Glutamatergic neuron (in vitro differentiated cells): ENCODE data around the gene ALCAM. TPM values are rescaled to one million over a fixed set of nuclear protein-coding genes. Genes with fewer than 3 reads are reported as not detected.

Experiments
- DNase-seq: peaks from one replicate; pipeline ENCODE4 v3.0.0; 2022
- H3K27ac Mint-ChIP-seq: one replicate; pipeline ENCODE4 v1.8.0; 2020; ENCODE audit warnings: mild to moderate bottlenecking, mixed read lengths, inconsistent platforms; ENCODE audit not compliant: unreplicated experiment
- H3K27me3 Mint-ChIP-seq: one replicate; pipeline ENCODE4 v1.8.0; 2020; ENCODE audit warnings: mild to moderate bottlenecking, moderate library complexity, mixed read lengths, inconsistent platforms; ENCODE audit not compliant: unreplicated experiment
- H3K36me3 Mint-ChIP-seq: one replicate; pipeline ENCODE4 v1.8.0; 2020; ENCODE audit warnings: mild to moderate bottlenecking, mixed read lengths, inconsistent platforms; ENCODE audit not compliant: unreplicated experiment
- H3K4me1 Mint-ChIP-seq: one replicate; pipeline ENCODE4 v1.8.0; 2020; ENCODE audit warnings: mild to moderate bottlenecking, low read depth, mixed read lengths, inconsistent platforms; ENCODE audit not compliant: unreplicated experiment
- H3K4me3 Mint-ChIP-seq: one replicate; pipeline ENCODE4 v1.8.0; 2020; ENCODE audit warnings: mild to moderate bottlenecking, mixed read lengths, inconsistent platforms; ENCODE audit not compliant: unreplicated experiment
- H3K9me3 Mint-ChIP-seq: one replicate; pipeline ENCODE4 v1.8.0; 2020; ENCODE audit warnings: mild to moderate bottlenecking, moderate library complexity, mixed read lengths, inconsistent platforms; ENCODE audit not compliant: unreplicated experiment
- total RNA-seq: library from RNA; stranded (reverse); fragmentation: NEBNext Ultra II Directional; extraction: Animal tissue kit (Norgen Biotek cat#: 25700); gene quantifications from one replicate; pipeline ENCODE4 v1.2.1, GENCODE V29; 2021; ENCODE audit not compliant: unreplicated experiment
- TF ChIP-seq, protein P1 (sequence below): fragments of 200-600 bp; sonication (generic); IDR thresholded peaks from one replicate; pipeline ENCODE4 v1.5.0; 2021; ENCODE audit not compliant: partially characterized antibody, unreplicated experiment

ALCAM gene
- total RNA-seq, 1 donor from 2014 or later: 115 TPM

DNA sequence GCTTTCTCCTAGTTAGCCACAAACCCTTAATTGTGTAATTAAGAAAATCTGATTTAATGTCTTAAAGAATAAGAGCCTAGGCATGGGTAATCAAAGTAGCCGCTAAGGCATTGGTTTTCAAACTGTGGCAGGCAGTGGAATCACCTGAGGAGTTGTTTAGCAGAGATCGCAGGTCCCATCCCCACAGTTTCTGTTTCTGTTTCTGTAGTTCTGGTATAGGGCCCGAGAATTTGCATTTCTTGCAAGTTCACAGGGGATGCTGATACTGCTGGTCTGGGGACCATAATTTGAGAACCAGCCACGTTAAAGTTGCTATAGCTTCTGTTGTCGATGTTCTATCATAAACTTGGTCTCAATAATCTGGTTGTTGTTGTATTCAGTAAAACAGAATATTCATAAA is 204.3 kb downstream of the ALCAM start:
- no peak overlapping the region for H3K4me3 Mint-ChIP-seq
- no peaks in the 10 kb centered on the region for H3K4me1 Mint-ChIP-seq
- TF ChIP-seq, protein P1, sequence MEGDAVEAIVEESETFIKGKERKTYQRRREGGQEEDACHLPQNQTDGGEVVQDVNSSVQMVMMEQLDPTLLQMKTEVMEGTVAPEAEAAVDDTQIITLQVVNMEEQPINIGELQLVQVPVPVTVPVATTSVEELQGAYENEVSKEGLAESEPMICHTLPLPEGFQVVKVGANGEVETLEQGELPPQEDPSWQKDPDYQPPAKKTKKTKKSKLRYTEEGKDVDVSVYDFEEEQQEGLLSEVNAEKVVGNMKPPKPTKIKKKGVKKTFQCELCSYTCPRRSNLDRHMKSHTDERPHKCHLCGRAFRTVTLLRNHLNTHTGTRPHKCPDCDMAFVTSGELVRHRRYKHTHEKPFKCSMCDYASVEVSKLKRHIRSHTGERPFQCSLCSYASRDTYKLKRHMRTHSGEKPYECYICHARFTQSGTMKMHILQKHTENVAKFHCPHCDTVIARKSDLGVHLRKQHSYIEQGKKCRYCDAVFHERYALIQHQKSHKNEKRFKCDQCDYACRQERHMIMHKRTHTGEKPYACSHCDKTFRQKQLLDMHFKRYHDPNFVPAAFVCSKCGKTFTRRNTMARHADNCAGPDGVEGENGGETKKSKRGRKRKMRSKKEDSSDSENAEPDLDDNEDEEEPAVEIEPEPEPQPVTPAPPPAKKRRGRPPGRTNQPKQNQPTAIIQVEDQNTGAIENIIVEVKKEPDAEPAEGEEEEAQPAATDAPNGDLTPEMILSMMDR: no peak
- no peak for DNase-seq
- H3K27me3 Mint-ChIP-seq: no peaks in the 10 kb centered on the region
- H3K36me3 Mint-ChIP-seq: no peaks in the 10 kb centered on the region
- H3K27ac Mint-ChIP-seq: no peak overlapping the region
- H3K9me3 Mint-ChIP-seq: no peaks in the 10 kb centered on the region

DNA sequence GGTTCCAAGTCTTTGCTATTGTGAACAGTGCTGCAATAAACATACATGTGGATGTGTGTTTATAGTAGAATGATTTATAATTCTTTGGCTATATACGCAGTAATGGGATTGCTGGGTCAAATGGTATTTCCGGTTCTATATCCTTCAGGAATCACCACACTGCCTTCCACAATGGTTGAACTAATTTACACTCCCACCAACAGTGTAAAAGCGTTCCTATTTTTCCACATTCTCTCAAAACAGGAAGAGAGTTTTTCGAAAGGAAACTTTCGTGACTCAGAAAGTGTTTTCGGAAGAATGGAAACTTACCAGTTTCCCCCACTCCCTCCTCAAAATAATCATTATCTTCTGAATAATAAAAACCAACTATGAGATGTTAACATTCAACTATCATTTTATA is 205.8 kb downstream of the ALCAM start:
- TF ChIP-seq, protein P1: no peak
- Mint-ChIP-seq H3K36me3 (no peaks in the 10 kb centered on the region), H3K27me3 (no peaks in the 10 kb centered on the region), H3K27ac (no peak overlapping the region), H3K9me3 (no peaks in the 10 kb centered on the region), H3K4me3 (no peak overlapping the region), H3K4me1 (no peaks in the 10 kb centered on the region)
- no peak for DNase-seq

DNA sequence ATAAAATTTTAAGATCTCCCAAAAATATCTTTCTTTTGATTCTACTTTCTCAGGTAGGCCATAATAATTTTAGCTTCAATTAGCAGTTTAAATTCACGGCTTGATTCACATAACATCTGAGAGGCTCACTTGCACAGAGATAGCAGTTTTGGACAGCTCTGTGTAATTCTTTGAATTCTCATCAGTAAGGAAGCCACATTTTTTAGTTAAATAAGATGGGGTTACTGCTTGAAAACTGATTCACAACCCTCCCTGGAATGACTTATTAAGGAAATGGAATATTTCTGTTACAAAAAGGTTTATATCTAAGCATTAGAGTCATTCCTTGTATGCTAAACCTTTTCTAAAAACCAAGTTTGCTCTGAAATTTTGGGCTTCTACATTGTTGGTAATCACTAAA is 212.7 kb downstream of the ALCAM start:
- DNase-seq: no peak
- H3K27me3 Mint-ChIP-seq: peaks cover 2% of the 10 kb centered on the region
- H3K4me3 Mint-ChIP-seq: no peak overlapping the region
- peaks cover 5% of the 10 kb centered on the region for H3K36me3 Mint-ChIP-seq
- H3K27ac Mint-ChIP-seq: no peak overlapping the region
- TF ChIP-seq, protein P1: no peak
- H3K4me1 Mint-ChIP-seq: no peaks in the 10 kb centered on the region
- peaks cover 4% of the 10 kb centered on the region for H3K9me3 Mint-ChIP-seq

DNA sequence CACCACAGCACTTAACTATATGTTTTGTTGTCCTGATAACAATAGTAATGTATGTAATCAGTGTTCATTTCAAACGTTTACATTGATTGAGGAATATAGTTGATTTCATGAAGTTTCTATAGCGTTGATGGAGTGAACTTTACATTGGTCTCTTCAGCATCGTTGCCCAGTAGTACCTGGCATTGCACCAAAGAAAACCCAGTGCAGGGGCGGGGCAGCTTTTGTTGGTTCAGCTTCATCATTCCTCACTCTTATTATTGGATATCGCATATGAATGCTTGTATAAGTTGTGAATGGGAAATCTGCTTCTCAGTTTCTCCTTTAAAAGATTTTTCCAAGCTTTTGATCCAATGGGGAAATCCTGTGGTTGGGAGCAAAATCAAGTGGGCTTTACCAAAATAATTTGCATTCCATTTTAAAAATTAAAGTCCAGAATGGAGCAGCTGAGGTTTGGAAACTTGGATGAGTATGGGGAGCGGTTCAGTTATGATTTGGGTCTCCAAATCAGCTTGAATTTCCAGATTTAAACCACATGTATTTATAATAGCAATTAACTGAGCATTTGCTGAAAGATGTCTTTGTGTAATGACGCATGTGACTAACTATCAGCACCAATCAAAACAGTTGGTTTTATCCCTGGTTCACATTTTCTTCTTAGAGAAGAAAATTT is 213.7 kb downstream of the ALCAM start:
- Mint-ChIP-seq H3K4me3 (no peak overlapping the region), H3K27me3 (peaks cover 2% of the 10 kb centered on the region), H3K27ac (no peak overlapping the region), H3K9me3 (peaks cover 4% of the 10 kb centered on the region), H3K36me3 (peaks cover 5% of the 10 kb centered on the region), H3K4me1 (no peaks in the 10 kb centered on the region)
- TF ChIP-seq, protein P1: no peak
- DNase-seq: no peak

DNA sequence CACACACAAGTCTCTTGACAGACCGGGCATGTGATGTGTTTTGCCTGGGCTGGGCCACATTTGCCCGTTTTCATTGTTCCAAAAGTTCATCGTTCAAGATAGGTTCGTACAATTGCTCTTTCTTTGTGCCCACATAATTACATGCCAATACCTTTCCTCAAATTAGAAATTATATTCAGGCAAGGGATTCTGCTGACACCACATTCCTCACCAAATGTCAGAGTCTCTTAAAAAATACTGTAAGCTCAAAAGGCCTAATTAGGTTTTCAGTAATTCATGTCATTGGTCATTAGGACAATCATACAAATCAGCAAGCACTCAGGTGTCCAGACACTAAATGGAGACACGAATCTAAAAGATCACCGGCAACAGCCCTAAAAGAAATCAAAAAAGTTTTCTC is 215.3 kb downstream of the ALCAM start:
- Mint-ChIP-seq H3K27ac (no peak overlapping the region), H3K36me3 (peaks cover 5% of the 10 kb centered on the region), H3K4me3 (no peak overlapping the region), H3K4me1 (no peaks in the 10 kb centered on the region), H3K9me3 (peaks cover 4% of the 10 kb centered on the region), H3K27me3 (peaks cover 2% of the 10 kb centered on the region)
- TF ChIP-seq, protein P1: no peak
- DNase-seq: no peak
